Liver (tissue), 9 donors: ENCODE data around the gene ABCA4. TPM values are rescaled to one million over a fixed set of nuclear protein-coding genes. Genes with fewer than 3 reads are reported as not detected.

Experiments
- DNase-seq: peaks from one replicate; pipeline ENCODE4 v3.0.0-alpha.2; 2017; ENCODE audit warnings: low spot score
- H3K27ac ChIP-seq, 2 donors: one replicate each; pipeline ENCODE4 v1.7.0; 2013; ENCODE audit warnings: inconsistent platforms in 2 of 2, low read length in 2 of 2, control low read depth in 1 of 2, low read depth in 1 of 2, mild to moderate bottlenecking in 1 of 2
- H3K27me3 ChIP-seq, 4 donors: one replicate each; pipeline versions ENCODE4 v1.6.1 to v1.7.0; 2013; ENCODE audit warnings: low read length in 3 of 4, inconsistent platforms in 1 of 4, mild to moderate bottlenecking in 1 of 4, moderate library complexity in 1 of 4; ENCODE audit not compliant: control insufficient read depth in 4 of 4, insufficient read depth in 4 of 4
- H3K36me3 ChIP-seq, 4 donors: one replicate each; pipeline versions ENCODE4 v1.6.1 to v1.7.0; 2013; ENCODE audit warnings: low read length in 3 of 4, mild to moderate bottlenecking in 3 of 4, low read depth in 1 of 4, moderate library complexity in 1 of 4; ENCODE audit not compliant: control insufficient read depth in 4 of 4, insufficient read depth in 3 of 4
- H3K4me1 ChIP-seq, 4 donors: one replicate each; pipeline versions ENCODE4 v1.6.1 to v1.7.0; 2013; ENCODE audit warnings: low read length in 3 of 4, mild to moderate bottlenecking in 3 of 4, moderate library complexity in 1 of 4; ENCODE audit not compliant: control insufficient read depth in 4 of 4, insufficient read depth in 4 of 4
- H3K4me3 ChIP-seq, 3 donors: one replicate each; pipeline versions ENCODE4 v1.6.1 to v1.7.0; 2013; ENCODE audit warnings: low read length in 3 of 3, control low read depth in 1 of 3, low read depth in 1 of 3, mild to moderate bottlenecking in 1 of 3
- H3K9ac ChIP-seq, 2 donors: one replicate each; pipeline ENCODE4 v1.7.0; 2013; ENCODE audit warnings: low read length in 2 of 2, mild to moderate bottlenecking in 2 of 2, moderate library complexity in 2 of 2, control low read depth in 1 of 2, low read depth in 1 of 2
- H3K9me3 ChIP-seq, 4 donors: one replicate each; pipeline versions ENCODE4 v1.6.1 to v1.7.0; 2013; ENCODE audit warnings: low read length in 3 of 4; ENCODE audit not compliant: control insufficient read depth in 4 of 4
- EGR1 ChIP-seq, 2 donors: IDR thresholded peaks; 2 replicates each; pipeline ENCODE4 v1.6.1; 2016 to 2018; ENCODE audit warnings: antibody characterized with exemption in 2 of 2, low read depth in 2 of 2
- FOXA1 ChIP-seq: IDR thresholded peaks from 2 replicates; pipeline ENCODE4 v1.6.1; 2016; ENCODE audit warnings: antibody characterized with exemption
- FOXA2 ChIP-seq: IDR thresholded peaks from 2 replicates; pipeline ENCODE4 v1.6.1; 2016; ENCODE audit warnings: antibody characterized with exemption
- GABPA ChIP-seq, 2 donors: IDR thresholded peaks in 1 of 2; conservative IDR thresholded peaks in 1 of 2; 2 replicates each; pipeline ENCODE4 v1.6.1; 2016; ENCODE audit warnings: antibody characterized with exemption in 2 of 2, mild to moderate bottlenecking in 1 of 2, moderate library complexity in 1 of 2
- HNF4A ChIP-seq, 2 donors: conservative IDR thresholded peaks; 2 replicates each; pipeline ENCODE4 v1.6.1; 2016; ENCODE audit warnings: antibody characterized with exemption in 2 of 2, mild to moderate bottlenecking in 2 of 2
- HNF4G ChIP-seq: IDR thresholded peaks from 2 replicates; pipeline ENCODE4 v1.6.1; 2016; ENCODE audit warnings: antibody characterized with exemption
- JUND ChIP-seq, 2 donors: IDR thresholded peaks; 2 replicates each; pipeline ENCODE4 v1.6.1; 2016; ENCODE audit warnings: antibody characterized with exemption in 2 of 2
- NR2F2 ChIP-seq: IDR thresholded peaks from 2 replicates; pipeline ENCODE4 v1.6.1; 2016; ENCODE audit warnings: antibody characterized with exemption
- RXRA ChIP-seq, 2 donors: IDR thresholded peaks; 2 replicates each; pipeline ENCODE4 v1.6.1; 2017 to 2018; ENCODE audit warnings: antibody characterized with exemption in 2 of 2, mild to moderate bottlenecking in 1 of 2
- SP1 ChIP-seq: IDR thresholded peaks from 2 replicates; pipeline ENCODE4 v1.6.1; 2018; ENCODE audit warnings: antibody characterized with exemption, mild to moderate bottlenecking
- TAF1 ChIP-seq: conservative IDR thresholded peaks from 2 replicates; pipeline ENCODE4 v1.6.1; 2016; ENCODE audit warnings: antibody characterized with exemption, mild to moderate bottlenecking
- YY1 ChIP-seq: IDR thresholded peaks from 2 replicates; pipeline ENCODE4 v1.6.1; 2016; ENCODE audit warnings: antibody characterized with exemption, mild to moderate bottlenecking
- WGBS: extraction: QIAGEN DNeasy Blood & Tissue Kit; methylation state at CpG from one replicate; pipeline ENCODE4 v1.1.7; 2013; 5-methylcytosine and 5-hydroxymethylcytosine counted together
- polyA plus RNA-seq, 2 donors: library from polyadenylated mRNA; stranded (reverse) in 1 of 2; unstranded in 1 of 2; fragments of 200-250 nt in 1 of 2; fragments of >200 nt in 1 of 2; fragmentation: Nextera tagmentation in 1 of 2; extraction: Ambion mirVana in 1 of 2; gene quantifications; one replicate each; pipeline versions ENCODE4 v1.2.1 to v1.2.3, GENCODE V29; 2013 to 2015
- total RNA-seq, 2 donors: library from RNA; depleted of rRNA; stranded (reverse); fragments of >200 nt; gene quantifications; one replicate each; pipeline ENCODE4 v1.2.3, GENCODE V29; 2014
- TF ChIP-seq, protein P1 (sequence below): IDR thresholded peaks from 2 replicates; pipeline ENCODE4 v1.6.1; 2016; ENCODE audit warnings: antibody characterized with exemption, mild to moderate bottlenecking
- TF ChIP-seq, protein P2 (sequence below): IDR thresholded peaks from 2 replicates; pipeline ENCODE4 v1.6.1; 2016; ENCODE audit warnings: antibody characterized with exemption
- TF ChIP-seq, protein P3 (sequence below): IDR thresholded peaks from 2 replicates; pipeline ENCODE4 v1.6.1; 2016; ENCODE audit warnings: antibody characterized with exemption
- TF ChIP-seq, protein P4 (sequence below): fragments of 150-350 bp; IDR thresholded peaks from 2 replicates; pipeline ENCODE4 v1.5.1; 2017; ENCODE audit warnings: improper control_type of control experiment, low read depth, low read length; ENCODE audit not compliant: missing input control
- donor health status: healthy.
- donor health status: healthy.
- donor health status: healthy.
- donor health status: healthy.
- donor health status: healthy.

The ABCA4 gene
- total and polyA plus RNA-seq, 4 donors = 0.19 to 1.5 (median 0.38) TPM

DNA sequence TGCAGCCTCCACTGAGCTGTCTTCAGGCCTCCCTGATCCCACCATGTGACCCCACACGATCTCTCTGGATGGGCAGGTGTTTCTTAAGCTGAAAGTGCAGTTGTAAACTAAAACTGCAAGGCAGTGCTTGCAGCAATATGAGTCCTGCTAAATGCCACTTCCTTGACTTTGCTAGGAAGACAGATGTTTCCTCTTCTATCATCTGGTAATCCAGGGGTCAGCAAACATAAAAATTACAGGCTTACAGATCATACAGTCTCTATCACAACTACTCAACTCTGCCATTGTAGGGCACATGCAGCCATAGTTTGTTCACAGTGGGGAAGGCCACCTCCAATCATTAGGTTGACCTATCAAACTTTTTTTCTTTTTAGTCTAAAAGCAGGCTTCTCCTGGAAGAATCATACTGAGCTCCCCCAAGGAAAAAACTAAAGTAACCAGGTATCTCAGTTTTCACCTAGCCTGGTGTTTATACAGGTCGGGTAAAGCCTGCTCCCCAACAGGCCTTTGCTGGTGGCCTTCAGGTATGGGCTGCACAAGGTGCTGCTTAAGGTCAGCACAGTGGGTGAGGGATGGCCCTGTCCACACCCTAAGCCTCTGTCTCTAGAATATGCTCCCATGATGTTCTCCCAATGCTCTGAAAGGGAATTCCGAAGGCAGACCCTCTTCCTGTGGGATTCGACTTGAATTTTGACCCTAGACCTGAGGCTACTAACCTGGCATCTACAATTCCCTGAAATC, 10.8 kb downstream of the ABCA4 start:
- Histone ChIP-seq H3K27ac (no peak overlapping the region), H3K27me3 (no peaks in the 10 kb centered on the region), H3K4me1 (peaks cover 6 to 8% (median 7%) of the 10 kb centered on the region in 4 donors), H3K9me3 (no peaks in the 10 kb centered on the region), H3K36me3 (no peaks in the 10 kb centered on the region), H3K4me3 (no peak overlapping the region), H3K9ac (no peak overlapping the region)
- 85% methylated on average over 4 of the region's 4 CpGs for WGBS
- no peak for DNase-seq
- TF ChIP-seq RXRA (IDR thresholded peaks at IDR 0.05) (no peak), YY1 (no peak), FOXA2 (no peak), FOXA1 (no peak), HNF4G (no peak), NR2F2 (no peak), JUND (IDR thresholded peaks at IDR 0.05) (no peak), EGR1 (IDR thresholded peaks at IDR 0.05; ENCODE audit: low read depth in 2 of 2) (no peak), HNF4A (conservative IDR thresholded peaks at IDR 0.05) (no peak)
- TF ChIP-seq, protein P1, sequence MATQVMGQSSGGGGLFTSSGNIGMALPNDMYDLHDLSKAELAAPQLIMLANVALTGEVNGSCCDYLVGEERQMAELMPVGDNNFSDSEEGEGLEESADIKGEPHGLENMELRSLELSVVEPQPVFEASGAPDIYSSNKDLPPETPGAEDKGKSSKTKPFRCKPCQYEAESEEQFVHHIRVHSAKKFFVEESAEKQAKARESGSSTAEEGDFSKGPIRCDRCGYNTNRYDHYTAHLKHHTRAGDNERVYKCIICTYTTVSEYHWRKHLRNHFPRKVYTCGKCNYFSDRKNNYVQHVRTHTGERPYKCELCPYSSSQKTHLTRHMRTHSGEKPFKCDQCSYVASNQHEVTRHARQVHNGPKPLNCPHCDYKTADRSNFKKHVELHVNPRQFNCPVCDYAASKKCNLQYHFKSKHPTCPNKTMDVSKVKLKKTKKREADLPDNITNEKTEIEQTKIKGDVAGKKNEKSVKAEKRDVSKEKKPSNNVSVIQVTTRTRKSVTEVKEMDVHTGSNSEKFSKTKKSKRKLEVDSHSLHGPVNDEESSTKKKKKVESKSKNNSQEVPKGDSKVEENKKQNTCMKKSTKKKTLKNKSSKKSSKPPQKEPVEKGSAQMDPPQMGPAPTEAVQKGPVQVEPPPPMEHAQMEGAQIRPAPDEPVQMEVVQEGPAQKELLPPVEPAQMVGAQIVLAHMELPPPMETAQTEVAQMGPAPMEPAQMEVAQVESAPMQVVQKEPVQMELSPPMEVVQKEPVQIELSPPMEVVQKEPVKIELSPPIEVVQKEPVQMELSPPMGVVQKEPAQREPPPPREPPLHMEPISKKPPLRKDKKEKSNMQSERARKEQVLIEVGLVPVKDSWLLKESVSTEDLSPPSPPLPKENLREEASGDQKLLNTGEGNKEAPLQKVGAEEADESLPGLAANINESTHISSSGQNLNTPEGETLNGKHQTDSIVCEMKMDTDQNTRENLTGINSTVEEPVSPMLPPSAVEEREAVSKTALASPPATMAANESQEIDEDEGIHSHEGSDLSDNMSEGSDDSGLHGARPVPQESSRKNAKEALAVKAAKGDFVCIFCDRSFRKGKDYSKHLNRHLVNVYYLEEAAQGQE = no peak
- TF ChIP-seq, protein P2, sequence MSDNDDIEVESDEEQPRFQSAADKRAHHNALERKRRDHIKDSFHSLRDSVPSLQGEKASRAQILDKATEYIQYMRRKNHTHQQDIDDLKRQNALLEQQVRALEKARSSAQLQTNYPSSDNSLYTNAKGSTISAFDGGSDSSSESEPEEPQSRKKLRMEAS = no peak
- TF ChIP-seq, protein P3, sequence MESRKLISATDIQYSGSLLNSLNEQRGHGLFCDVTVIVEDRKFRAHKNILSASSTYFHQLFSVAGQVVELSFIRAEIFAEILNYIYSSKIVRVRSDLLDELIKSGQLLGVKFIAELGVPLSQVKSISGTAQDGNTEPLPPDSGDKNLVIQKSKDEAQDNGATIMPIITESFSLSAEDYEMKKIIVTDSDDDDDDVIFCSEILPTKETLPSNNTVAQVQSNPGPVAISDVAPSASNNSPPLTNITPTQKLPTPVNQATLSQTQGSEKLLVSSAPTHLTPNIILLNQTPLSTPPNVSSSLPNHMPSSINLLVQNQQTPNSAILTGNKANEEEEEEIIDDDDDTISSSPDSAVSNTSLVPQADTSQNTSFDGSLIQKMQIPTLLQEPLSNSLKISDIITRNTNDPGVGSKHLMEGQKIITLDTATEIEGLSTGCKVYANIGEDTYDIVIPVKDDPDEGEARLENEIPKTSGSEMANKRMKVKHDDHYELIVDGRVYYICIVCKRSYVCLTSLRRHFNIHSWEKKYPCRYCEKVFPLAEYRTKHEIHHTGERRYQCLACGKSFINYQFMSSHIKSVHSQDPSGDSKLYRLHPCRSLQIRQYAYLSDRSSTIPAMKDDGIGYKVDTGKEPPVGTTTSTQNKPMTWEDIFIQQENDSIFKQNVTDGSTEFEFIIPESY = no peak
- TF ChIP-seq, protein P4, sequence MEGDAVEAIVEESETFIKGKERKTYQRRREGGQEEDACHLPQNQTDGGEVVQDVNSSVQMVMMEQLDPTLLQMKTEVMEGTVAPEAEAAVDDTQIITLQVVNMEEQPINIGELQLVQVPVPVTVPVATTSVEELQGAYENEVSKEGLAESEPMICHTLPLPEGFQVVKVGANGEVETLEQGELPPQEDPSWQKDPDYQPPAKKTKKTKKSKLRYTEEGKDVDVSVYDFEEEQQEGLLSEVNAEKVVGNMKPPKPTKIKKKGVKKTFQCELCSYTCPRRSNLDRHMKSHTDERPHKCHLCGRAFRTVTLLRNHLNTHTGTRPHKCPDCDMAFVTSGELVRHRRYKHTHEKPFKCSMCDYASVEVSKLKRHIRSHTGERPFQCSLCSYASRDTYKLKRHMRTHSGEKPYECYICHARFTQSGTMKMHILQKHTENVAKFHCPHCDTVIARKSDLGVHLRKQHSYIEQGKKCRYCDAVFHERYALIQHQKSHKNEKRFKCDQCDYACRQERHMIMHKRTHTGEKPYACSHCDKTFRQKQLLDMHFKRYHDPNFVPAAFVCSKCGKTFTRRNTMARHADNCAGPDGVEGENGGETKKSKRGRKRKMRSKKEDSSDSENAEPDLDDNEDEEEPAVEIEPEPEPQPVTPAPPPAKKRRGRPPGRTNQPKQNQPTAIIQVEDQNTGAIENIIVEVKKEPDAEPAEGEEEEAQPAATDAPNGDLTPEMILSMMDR = no peak

DNA sequence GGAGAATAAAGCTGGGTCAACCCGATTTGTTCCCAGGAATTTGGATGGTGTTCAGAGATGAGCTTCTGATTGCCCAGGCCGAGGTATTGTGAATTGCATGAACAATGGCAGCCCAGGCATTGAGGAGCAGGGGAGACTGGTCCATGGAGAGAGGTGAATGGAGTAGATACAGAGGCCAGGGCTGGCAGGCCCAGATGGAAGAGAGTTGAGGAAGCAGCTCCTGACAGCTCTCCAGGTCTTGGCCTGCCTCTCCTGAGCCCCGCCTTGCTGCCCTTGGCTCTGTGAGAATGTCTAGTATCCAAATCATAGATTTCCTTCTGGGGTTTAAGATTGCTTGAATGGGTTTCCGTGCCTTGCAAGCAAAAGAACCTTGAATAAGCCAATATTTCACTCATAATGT, 11.5 kb downstream of the ABCA4 start:
- 75% methylated on average over 4 of the region's 4 CpGs for WGBS
- no peaks in the 10 kb centered on the region for H3K27me3 ChIP-seq
- H3K4me1 ChIP-seq = peaks cover 9 to 15% (median 12%) of the 10 kb centered on the region in 4 donors
- no peak overlapping the region for H3K27ac ChIP-seq
- TF ChIP-seq SP1 (no peak), EGR1 (IDR thresholded peaks at IDR 0.05; ENCODE audit: low read depth in 2 of 2) (no peak), TAF1 (no peak), GABPA (IDR thresholded peaks at IDR 0.05 in 1 of 2, conservative IDR thresholded peaks at IDR 0.05 in 1 of 2) (no peak), FOXA1 (no peak)
- TF ChIP-seq, protein P4 = no peak
- DNase-seq = no peak
- no peaks in the 10 kb centered on the region for H3K9me3 ChIP-seq
- H3K4me3 ChIP-seq = no peak overlapping the region
- no peak overlapping the region for H3K9ac ChIP-seq
- no peaks in the 10 kb centered on the region for H3K36me3 ChIP-seq
